NCI-H1694 (cell line): ENCODE data around the gene SYT9.

Experiments
- DNase-seq: peaks from one replicate; lab custom pipeline; 2025; lab: John Stamatoyannopoulos, UW

Gene SYT9, protein sequence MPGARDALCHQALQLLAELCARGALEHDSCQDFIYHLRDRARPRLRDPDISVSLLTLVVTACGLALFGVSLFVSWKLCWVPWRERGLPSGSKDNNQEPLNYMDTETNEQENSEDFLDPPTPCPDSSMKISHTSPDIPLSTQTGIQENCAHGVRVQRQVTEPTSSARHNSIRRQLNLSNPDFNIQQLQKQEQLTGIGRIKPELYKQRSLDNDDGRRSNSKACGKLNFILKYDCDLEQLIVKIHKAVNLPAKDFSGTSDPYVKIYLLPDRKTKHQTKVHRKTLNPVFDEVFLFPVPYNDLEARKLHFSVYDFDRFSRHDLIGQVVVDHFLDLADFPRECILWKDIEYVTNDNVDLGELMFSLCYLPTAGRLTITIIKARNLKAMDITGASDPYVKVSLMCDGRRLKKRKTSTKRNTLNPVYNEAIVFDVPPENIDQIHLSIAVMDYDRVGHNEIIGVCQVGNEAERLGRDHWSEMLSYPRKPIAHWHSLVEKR

DNA sequence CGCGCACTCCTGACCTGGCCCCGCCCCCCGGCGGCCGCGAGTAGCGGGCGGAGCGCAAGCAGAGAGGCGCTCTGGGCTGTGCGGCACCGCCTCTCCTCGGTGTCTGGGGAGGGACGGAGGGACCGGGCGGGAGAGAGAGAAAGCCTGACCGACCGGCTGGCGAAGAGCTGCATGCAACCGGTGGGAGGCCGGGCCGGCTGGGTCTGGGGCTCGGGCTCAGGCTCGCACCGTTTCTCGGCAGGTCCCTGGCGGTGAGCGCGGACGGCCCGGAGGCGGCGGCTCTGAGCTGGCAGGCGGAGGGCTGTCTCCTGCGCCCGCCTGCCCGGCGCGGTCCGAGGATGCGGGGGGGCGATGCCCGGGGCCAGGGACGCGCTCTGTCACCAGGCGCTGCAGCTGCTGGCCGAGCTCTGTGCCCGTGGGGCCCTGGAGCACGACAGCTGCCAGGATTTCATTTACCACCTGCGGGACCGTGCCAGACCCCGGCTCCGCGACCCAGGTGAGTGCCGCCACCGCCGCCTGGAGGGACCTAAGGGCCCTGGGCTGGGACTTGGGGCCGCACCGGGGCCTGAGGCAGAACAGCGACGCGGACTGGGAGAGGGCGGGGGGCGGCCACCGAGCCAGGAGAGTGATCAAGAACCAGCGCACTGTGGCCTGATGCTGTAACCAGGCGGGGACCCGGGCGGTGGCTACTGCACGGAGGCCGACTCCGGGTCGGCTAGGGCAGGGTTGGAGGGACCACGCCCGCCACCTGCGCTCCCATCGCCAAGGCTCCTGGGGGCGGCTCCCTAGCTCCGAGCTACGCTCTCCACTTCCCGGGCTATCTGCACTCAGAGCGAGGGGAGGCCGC, at the start of gene SYT9:
SYT9 (plus strand) TSS at position 69 of the 847 bp plus-strand sequence; CDS start at position 352, 283 bp downstream.
- DNase-seq = no peak

DNA sequence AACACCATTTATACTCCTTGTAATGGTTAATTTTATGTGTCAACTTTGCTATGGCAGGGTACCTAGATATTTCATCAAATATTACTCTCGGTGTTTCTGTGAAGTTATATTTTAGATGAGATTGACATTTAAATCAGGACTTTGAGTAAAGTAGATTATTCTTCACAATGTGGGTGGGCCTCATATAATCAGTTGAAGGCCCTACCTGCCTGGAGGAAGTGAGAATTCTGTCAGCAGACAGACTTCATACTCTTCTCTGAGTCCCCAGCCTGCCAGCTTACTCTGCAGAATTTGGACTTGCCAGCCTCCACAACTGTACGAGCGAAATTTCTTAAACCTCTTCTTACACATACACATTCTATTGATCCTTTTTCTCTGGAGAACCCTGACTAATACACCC, 49.3 kb upstream of the SYT9 start:
- DNase-seq = no peak

DNA sequence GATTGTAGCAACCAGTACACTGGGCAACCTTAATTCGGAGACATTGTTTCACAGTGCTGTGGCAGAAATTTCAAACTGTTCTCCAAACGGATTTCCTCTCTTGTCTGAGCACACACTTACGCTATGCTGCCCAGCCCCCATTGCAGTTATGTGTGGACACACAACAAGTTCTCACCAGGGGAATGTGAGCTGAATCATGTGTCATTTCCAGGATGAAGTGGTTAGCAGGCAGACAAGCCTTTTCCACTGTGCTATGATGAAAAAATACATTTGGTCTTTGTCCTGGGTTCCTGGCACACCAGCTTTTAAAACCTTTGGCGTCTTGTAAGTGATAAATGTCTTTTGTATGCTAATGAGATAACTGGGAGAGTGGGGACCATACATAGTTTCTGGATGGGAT, 46.9 kb upstream of the SYT9 start:
- no peak for DNase-seq

- DNase-seq = no peak
These were observed 43.3 kb upstream of the SYT9 start for GRCh38 chr11:7208391-7208790.

DNA sequence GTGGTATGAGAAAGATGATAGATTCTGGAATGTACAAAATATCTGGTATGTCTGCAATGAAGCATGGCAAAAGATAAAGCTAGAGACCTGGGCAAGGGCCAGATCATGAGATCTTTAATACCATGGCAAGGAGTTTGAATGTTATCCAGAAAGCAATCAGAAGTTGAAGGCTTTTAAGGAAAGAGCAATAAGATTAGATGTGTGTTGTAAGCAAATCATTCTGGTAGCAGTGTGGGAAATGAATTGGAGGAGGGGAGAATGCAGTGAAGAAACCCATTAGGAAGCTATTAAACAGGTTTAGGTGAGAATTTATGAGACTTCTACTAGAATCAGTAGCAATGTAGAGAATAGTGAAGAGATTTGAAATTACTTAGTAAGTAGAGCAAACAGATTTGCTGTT, 32.2 kb upstream of the SYT9 start:
- DNase-seq = no peak

GRCh38 chr11:7220636-7221035, 31.1 kb upstream of the SYT9 start:
- no peak for DNase-seq

GRCh38 chr11:7222619-7223018, 29.1 kb upstream of the SYT9 start:
- DNase-seq = no peak

DNA sequence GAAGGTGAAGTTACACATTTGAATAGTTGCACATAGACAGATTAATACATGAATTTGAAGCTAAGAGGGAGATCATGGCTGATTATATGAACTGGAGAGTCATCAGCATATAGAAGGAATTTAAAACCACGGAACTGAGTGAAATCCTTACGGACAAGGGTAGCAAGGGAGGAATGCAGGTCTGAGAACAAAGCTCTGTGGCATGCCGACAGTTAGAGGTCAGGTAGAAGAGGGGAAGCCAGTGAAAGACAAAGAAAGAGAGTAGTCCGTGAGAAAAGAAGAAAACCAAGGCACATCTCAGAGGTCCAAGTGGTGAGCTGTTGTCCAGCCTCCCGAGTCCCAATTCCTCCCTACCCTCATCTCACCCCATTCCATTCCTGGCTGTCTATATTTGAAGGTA, 11.8 kb upstream of the SYT9 start:
- DNase-seq = no peak

- no peak for DNase-seq
These were observed 6.4 kb upstream of the SYT9 start for GRCh38 chr11:7245341-7245740.

GRCh38 chr11:7246179-7246578, 5.5 kb upstream of the SYT9 start:
- no peak for DNase-seq

GRCh38 chr11:7250166-7250565, 1.5 kb upstream of the SYT9 start:
- no peak for DNase-seq

- no peak for DNase-seq
These were observed 243 bp upstream of the SYT9 start for GRCh38 chr11:7251487-7251835.

- DNase-seq = no peak
These were observed 1.0 kb downstream of the SYT9 start for GRCh38 chr11:7252683-7253213.

- DNase-seq = no peak
These were observed 2.1 kb downstream of the SYT9 start for GRCh38 chr11:7253800-7254199.

DNA sequence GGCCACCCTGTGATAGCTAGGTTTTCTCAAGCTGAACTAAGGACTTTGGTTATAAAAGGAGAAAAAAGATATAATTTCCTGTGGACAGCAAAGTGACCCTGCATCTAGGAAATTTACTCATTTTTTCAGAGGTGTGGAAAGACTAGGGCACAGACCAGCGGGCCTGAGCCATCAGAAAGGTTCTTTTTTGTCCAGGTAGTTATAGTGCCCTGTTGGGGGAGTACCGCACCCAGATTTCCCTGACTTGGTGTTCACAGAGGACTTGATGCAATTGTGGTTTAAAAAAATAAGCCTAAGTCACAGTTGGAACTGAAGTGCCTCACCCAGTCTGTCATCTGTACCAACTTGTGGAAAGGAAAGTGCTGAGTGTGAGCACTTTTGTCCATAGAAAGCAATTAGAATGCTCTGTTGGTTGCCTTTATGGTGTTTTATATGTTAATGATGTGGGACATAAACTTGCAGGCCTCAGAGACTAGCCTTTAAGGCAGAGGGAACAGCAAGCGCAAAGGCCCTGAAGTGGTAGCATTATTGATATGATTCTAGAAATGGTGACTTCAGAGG, 3.1 kb downstream of the SYT9 start:
- no peak for DNase-seq

DNA sequence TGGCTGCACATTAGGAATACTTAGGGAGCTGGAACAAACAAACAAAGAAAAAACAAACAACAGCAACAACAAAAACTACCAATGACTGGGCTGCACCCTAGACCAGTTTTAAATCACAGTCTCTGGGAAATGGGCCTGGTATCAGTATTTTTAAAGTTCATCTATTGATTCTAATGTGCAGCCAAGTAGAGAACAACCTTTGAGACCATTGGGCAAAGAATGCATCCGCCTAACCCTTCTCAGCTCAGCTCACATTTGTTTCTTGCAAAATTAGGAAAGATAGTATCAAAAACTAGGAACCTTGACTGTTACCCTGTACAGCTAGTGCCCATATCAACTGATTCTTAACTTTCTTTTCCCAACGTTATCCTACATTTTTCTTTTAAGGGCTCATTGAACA, 5.2 kb downstream of the SYT9 start:
- DNase-seq = no peak

GRCh38 chr11:7257724-7258123, 6.0 kb downstream of the SYT9 start:
- no peak for DNase-seq

GRCh38 chr11:7261578-7261977, 9.9 kb downstream of the SYT9 start:
- DNase-seq = no peak

GRCh38 chr11:7262672-7263071, 11.0 kb downstream of the SYT9 start:
- DNase-seq = no peak

DNA sequence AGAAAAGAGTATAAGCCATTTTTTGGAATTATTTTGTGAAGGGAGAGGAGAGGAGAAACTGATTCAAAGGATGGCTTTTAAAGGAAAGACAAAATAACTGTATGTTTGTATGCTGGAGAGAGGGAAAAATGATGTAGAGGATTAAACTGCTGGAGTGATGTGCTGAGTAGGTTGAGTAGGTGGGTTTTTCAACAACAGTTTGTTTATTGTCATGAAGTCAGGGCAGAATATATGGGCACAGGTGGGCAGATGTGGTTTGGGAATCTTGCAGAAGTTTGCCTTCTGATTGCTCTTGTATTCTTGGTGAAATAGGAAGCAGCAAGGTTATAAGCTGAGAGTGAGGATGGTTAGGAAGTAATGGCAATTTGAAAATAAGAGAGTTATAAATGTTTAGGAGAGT, 12.1 kb downstream of the SYT9 start:
- DNase-seq = no peak

- no peak for DNase-seq
These were observed 17.1 kb downstream of the SYT9 start for GRCh38 chr11:7268758-7269157.

DNA sequence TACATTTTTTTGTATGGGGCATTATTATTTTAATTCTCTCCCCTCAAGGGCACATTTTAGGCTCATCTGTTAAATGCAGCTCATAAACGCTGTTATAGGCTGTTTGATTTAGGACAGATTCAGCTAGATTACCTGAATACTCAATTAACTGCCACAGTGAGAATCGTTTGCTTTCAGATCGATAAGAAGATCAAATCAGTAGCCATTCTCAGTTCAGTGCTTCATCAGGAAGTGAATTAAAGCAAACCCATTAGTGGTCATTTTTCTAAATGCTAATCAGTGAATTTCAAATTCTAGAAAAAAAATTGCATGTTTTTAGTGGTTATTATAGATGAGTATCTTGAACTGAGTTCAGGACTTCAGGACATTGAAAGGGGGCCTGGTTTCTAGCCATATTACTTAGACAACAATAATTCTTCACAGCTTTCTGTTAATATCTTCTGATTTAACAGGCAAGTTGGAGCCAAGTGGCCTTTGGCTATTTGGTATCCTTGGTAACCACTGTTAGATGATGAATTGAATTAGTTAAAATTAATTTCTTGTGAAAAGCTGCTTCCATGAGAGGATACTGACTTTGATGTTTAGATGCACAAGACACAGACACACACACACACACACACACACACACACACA, 18.6 kb downstream of the SYT9 start:
- no peak for DNase-seq
